ENCODE measurements around the gene SLC7A8. TPM values are rescaled to one million over a fixed set of nuclear protein-coding genes. Genes with fewer than 3 reads are reported as not detected.
"Not testable (repeated sequence)": the region's sequence is repeated elsewhere in the genome, so short reads cannot be mapped to it uniquely, and the experiment has no call there.

SLC7A8 gene
- 43.4 TPM for polyA plus RNA-seq (2013, experiment 1 of 2)
- 43.3 TPM for polyA plus RNA-seq (2013, experiment 2 of 2)

DNA sequence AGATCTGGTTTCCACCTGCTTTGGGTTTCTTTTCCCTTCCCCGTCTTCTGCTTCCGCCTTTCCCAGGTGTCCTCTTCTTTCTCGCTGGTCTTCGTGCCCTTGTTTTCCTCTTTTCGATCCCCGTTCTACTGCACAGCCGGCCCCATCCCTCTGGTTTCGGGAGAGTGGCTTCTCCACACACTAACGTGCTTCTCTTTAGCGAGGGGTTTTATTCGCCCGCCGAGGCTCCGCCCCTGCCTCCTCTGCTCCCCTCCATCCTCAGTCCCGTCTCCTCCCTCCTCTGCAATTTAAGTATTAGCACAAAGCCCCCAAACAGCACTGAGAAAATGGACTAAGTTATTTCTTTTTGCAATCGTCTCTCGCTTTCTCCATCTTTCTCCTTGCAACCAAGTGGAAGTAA, at the start of gene SLC7A8:
Gene SLC7A8, minus strand, starts transcription at position 182 of the 400 bp plus-strand sequence. CDS start 746 bp downstream, outside the sequence.
- Histone ChIP-seq H2BK12ac (ENCODE audit: low read length) (no peak within 1 kb of the TSS), H3K4me2 (ENCODE audit: insufficient read depth, low read length, poor library complexity, severe bottlenecking) (peak within 1 kb of the TSS; percentile 66), H3K18ac (ENCODE audit: low read length) (peak within 1 kb of the TSS; percentile 68), H4K91ac (ENCODE audit: low read depth, low read length, poor library complexity) (no peak within 1 kb of the TSS), H3K79me1 (ENCODE audit: low read depth, low read length) (no peaks in the 10 kb centered on the region), H3K23ac (ENCODE audit: low read depth, low read length, poor library complexity) (no peak within 1 kb of the TSS), H3K9ac (ENCODE audit: low read depth, low read length, poor library complexity) (no peak within 1 kb of the TSS), H3K9me3 (replicated peaks in 1 of 2; ENCODE audit: control insufficient read depth in 2 of 2, insufficient read depth in 1 of 2, low read depth in 1 of 2, low read length in 2 of 2) (no peaks in the 10 kb centered on the region), H2BK15ac (ENCODE audit: low read length) (no peak within 1 kb of the TSS), H3K14ac (ENCODE audit: low read length) (no peak within 1 kb of the TSS), H3K4ac (ENCODE audit: low read length) (no peak within 1 kb of the TSS), H3K36me3 (replicated peaks in 1 of 2; ENCODE audit: control insufficient read depth in 2 of 2, insufficient read depth in 2 of 2, low read length in 2 of 2) (no peaks in the 10 kb centered on the region), H3K4me1 (ENCODE audit: control insufficient read depth in 2 of 2, insufficient read depth in 1 of 2, low read depth in 1 of 2, low read length in 2 of 2) (peaks cover 2 to 6% of the 10 kb centered on the region in 2 donors), H2AFZ (ENCODE audit: low read length) (peak within 1 kb of the TSS; percentile 76), H2AK5ac (ENCODE audit: low read depth, low read length) (no peak within 1 kb of the TSS), H3K27ac (replicated peaks; ENCODE audit: low read length) (peak within 1 kb of the TSS; percentile 61), H2BK120ac (ENCODE audit: low read depth, low read length) (no peak within 1 kb of the TSS), H3K4me3 (ENCODE audit: low read length in 2 of 2) (peak within 1 kb of the TSS; percentile 49 to 84), H2BK5ac (ENCODE audit: low read length) (no peak within 1 kb of the TSS), H4K8ac (ENCODE audit: low read depth, low read length) (no peak within 1 kb of the TSS), H3K27me3 (ENCODE audit: control insufficient read depth in 3 of 3, insufficient read depth in 3 of 3, low read depth in 1 of 3, low read length in 3 of 3) (peaks cover 0 to 13% (median 0%) of the 10 kb centered on the region in 3 experiments)
- WGBS, 2 donors (ENCODE audit: extremely low coverage in 2 of 2, insufficient read length in 2 of 2, insufficient replicate concordance in 1 of 2), result no CpG with 5 or more reads among the region's 17 CpGs
- no peak for DNase-seq (ENCODE audit: low spot score)

DNA sequence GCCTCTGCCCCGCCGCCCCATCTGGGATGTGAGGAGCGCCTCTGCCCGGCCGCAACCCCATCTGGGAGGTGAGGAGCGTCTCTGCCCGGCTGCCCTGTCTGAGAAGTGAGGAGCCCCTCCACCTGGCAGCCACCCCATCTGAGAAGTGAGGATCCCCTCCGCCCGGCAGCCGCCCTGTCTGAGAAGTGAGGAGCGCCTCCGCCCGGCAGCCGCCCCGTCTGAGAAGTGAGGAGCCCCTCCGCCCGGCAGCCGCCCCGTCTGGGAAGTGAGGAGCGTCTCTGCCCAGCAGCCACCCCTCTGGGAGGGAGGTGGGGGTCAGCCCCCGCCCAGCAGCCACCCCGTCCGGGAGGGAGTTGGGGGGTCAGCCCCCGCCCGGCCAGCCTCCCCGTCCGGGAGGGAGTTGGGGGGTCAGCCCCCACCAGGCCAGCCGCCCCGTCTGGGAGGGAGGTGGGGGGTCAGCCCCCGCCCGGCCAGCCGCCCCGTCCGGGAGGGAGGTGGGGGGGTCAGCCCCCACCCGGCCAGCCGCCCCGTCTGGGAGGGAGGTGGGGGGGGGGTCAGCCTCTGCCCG, 48.9 kb upstream of the SLC7A8 start:
- not testable (repeated sequence) for H3K27me3 ChIP-seq (ENCODE audit: control insufficient read depth in 3 of 3, insufficient read depth in 3 of 3, low read depth in 1 of 3, low read length in 3 of 3); H3K36me3 ChIP-seq (replicated peaks in 1 of 2; ENCODE audit: control insufficient read depth in 2 of 2, insufficient read depth in 2 of 2, low read length in 2 of 2); H2AK5ac ChIP-seq (ENCODE audit: low read depth, low read length); H2BK15ac ChIP-seq (ENCODE audit: low read length); H3K4ac ChIP-seq (ENCODE audit: low read length); H3K79me1 ChIP-seq (ENCODE audit: low read depth, low read length); H3K9ac ChIP-seq (ENCODE audit: low read depth, low read length, poor library complexity); H3K4me3 ChIP-seq (ENCODE audit: low read length in 2 of 2); H3K4me2 ChIP-seq (ENCODE audit: insufficient read depth, low read length, poor library complexity, severe bottlenecking); H3K23ac ChIP-seq (ENCODE audit: low read depth, low read length, poor library complexity); H3K18ac ChIP-seq (ENCODE audit: low read length); H3K27ac ChIP-seq (replicated peaks; ENCODE audit: low read length); H2BK12ac ChIP-seq (ENCODE audit: low read length); H2AFZ ChIP-seq (ENCODE audit: low read length); H3K4me1 ChIP-seq (ENCODE audit: control insufficient read depth in 2 of 2, insufficient read depth in 1 of 2, low read depth in 1 of 2, low read length in 2 of 2); H2BK120ac ChIP-seq (ENCODE audit: low read depth, low read length); H3K9me3 ChIP-seq (replicated peaks in 1 of 2; ENCODE audit: control insufficient read depth in 2 of 2, insufficient read depth in 1 of 2, low read depth in 1 of 2, low read length in 2 of 2); H4K91ac ChIP-seq (ENCODE audit: low read depth, low read length, poor library complexity); H2BK5ac ChIP-seq (ENCODE audit: low read length); H3K14ac ChIP-seq (ENCODE audit: low read length); H4K8ac ChIP-seq (ENCODE audit: low read depth, low read length); DNase-seq (ENCODE audit: low spot score)
- no CpG with 5 or more reads among the region's 38 CpGs for WGBS, 2 donors (ENCODE audit: extremely low coverage in 2 of 2, insufficient read length in 2 of 2, insufficient replicate concordance in 1 of 2)

DNA sequence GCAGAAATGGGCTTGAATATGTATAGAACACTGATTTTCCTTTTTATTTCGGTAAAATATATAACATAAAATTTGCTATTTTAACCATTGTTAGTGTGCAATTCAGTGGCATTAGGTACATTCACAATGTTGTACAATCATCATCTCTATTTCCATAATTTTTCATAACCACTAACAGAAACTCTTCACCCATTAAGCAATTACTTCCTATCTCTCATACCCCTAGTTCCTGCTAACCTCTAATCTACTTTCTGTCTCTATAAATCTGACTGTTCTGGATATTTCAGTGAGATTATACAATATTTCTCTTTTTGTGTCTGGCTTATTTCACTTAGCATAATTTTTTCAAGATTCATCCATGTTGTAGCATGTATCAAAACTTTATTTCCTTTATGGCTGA, 45.4 kb upstream of the SLC7A8 start:
- Histone ChIP-seq H3K9ac (ENCODE audit: low read depth, low read length, poor library complexity) (no peak overlapping the region), H3K27ac (replicated peaks; ENCODE audit: low read length) (no peak overlapping the region), H2BK12ac (ENCODE audit: low read length) (no peak overlapping the region), H2BK5ac (ENCODE audit: low read length) (no peak overlapping the region), H3K4me2 (ENCODE audit: insufficient read depth, low read length, poor library complexity, severe bottlenecking) (no peak overlapping the region), H3K4ac (ENCODE audit: low read length) (no peak overlapping the region), H3K4me1 (ENCODE audit: control insufficient read depth in 2 of 2, insufficient read depth in 1 of 2, low read depth in 1 of 2, low read length in 2 of 2) (no peaks in the 10 kb centered on the region), H4K91ac (ENCODE audit: low read depth, low read length, poor library complexity) (no peak overlapping the region), H3K27me3 (ENCODE audit: control insufficient read depth in 3 of 3, insufficient read depth in 3 of 3, low read depth in 1 of 3, low read length in 3 of 3) (no peaks in the 10 kb centered on the region), H2BK120ac (ENCODE audit: low read depth, low read length) (no peak overlapping the region), H3K18ac (ENCODE audit: low read length) (no peak overlapping the region), H3K9me3 (replicated peaks in 1 of 2; ENCODE audit: control insufficient read depth in 2 of 2, insufficient read depth in 1 of 2, low read depth in 1 of 2, low read length in 2 of 2) (no peaks in the 10 kb centered on the region), H3K4me3 (ENCODE audit: low read length in 2 of 2) (no peak overlapping the region), H3K36me3 (replicated peaks in 1 of 2; ENCODE audit: control insufficient read depth in 2 of 2, insufficient read depth in 2 of 2, low read length in 2 of 2) (no peaks in the 10 kb centered on the region), H4K8ac (ENCODE audit: low read depth, low read length) (no peak overlapping the region), H3K23ac (ENCODE audit: low read depth, low read length, poor library complexity) (no peak overlapping the region), H2AFZ (ENCODE audit: low read length) (no peak overlapping the region), H2AK5ac (ENCODE audit: low read depth, low read length) (no peak overlapping the region), H2BK15ac (ENCODE audit: low read length) (no peak overlapping the region), H3K79me1 (ENCODE audit: low read depth, low read length) (no peaks in the 10 kb centered on the region), H3K14ac (ENCODE audit: low read length) (no peak overlapping the region)
- DNase-seq (ENCODE audit: low spot score), result no peak
- WGBS, 2 donors (ENCODE audit: extremely low coverage in 2 of 2, insufficient read length in 2 of 2, insufficient replicate concordance in 1 of 2), result no CpG with 5 or more reads among the region's 1 CpG

DNA sequence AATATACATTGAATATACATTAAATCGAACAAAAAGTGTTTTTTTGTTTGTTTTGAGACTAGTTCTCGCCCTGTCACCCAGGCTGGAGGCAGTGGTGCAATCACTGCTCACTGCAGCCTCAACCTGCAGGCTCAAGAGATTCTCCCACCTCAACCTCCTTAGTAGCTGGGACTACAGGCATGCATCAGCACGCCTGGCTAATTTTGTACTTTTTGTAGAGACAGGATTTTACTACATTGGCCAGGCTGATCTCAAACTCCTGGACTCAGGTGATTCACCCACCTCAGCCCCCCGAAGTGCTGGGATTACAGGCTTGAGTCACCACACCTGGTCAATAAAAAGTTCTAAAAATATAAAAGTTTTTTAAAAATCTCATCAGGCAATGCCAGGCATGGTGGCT, 44.1 kb upstream of the SLC7A8 start:
- Histone ChIP-seq H4K8ac (ENCODE audit: low read depth, low read length) (no peak overlapping the region), H3K4me2 (ENCODE audit: insufficient read depth, low read length, poor library complexity, severe bottlenecking) (no peak overlapping the region), H3K4me1 (ENCODE audit: control insufficient read depth in 2 of 2, insufficient read depth in 1 of 2, low read depth in 1 of 2, low read length in 2 of 2) (no peaks in the 10 kb centered on the region), H3K14ac (ENCODE audit: low read length) (no peak overlapping the region), H3K27me3 (ENCODE audit: control insufficient read depth in 3 of 3, insufficient read depth in 3 of 3, low read depth in 1 of 3, low read length in 3 of 3) (no peaks in the 10 kb centered on the region), H3K4ac (ENCODE audit: low read length) (no peak overlapping the region), H2BK15ac (ENCODE audit: low read length) (no peak overlapping the region), H2BK5ac (ENCODE audit: low read length) (no peak overlapping the region), H3K23ac (ENCODE audit: low read depth, low read length, poor library complexity) (no peak overlapping the region), H3K79me1 (ENCODE audit: low read depth, low read length) (no peaks in the 10 kb centered on the region), H3K9ac (ENCODE audit: low read depth, low read length, poor library complexity) (no peak overlapping the region), H3K4me3 (ENCODE audit: low read length in 2 of 2) (no peak overlapping the region), H2BK120ac (ENCODE audit: low read depth, low read length) (no peak overlapping the region), H2AFZ (ENCODE audit: low read length) (no peak overlapping the region), H2AK5ac (ENCODE audit: low read depth, low read length) (no peak overlapping the region), H4K91ac (ENCODE audit: low read depth, low read length, poor library complexity) (no peak overlapping the region), H2BK12ac (ENCODE audit: low read length) (no peak overlapping the region), H3K9me3 (replicated peaks in 1 of 2; ENCODE audit: control insufficient read depth in 2 of 2, insufficient read depth in 1 of 2, low read depth in 1 of 2, low read length in 2 of 2) (no peaks in the 10 kb centered on the region), H3K36me3 (replicated peaks in 1 of 2; ENCODE audit: control insufficient read depth in 2 of 2, insufficient read depth in 2 of 2, low read length in 2 of 2) (no peaks in the 10 kb centered on the region), H3K18ac (ENCODE audit: low read length) (no peak overlapping the region), H3K27ac (replicated peaks; ENCODE audit: low read length) (no peak overlapping the region)
- WGBS, 2 donors (ENCODE audit: extremely low coverage in 2 of 2, insufficient read length in 2 of 2, insufficient replicate concordance in 1 of 2), result no CpG with 5 or more reads among the region's 4 CpGs
- DNase-seq (ENCODE audit: low spot score), result no peak

Data from neuronal stem cell (in vitro differentiated cells).